ENCODE data around the gene NNT. TPM values are rescaled to one million over a fixed set of nuclear protein-coding genes. Genes with fewer than 3 reads are reported as not detected.

Gene NNT
- total and polyA plus RNA-seq, 2 of the 13 experiments (the other 11 are each of a cell fraction or from before 2014, with no cell fraction given) = 21.1 to 58.0 TPM

- H3K27me3 ChIP-seq (ENCODE audit: control insufficient read depth in 1 of 2, insufficient read depth in 2 of 2, low read length in 2 of 2) = no peaks in the 10 kb centered on the region
- no peak overlapping the region for H2AFZ ChIP-seq (ENCODE audit: low read length)
- no peak overlapping the region for H3K9ac ChIP-seq (ENCODE audit: insufficient read depth, low read depth, low read length)
- H3K4me2 ChIP-seq (ENCODE audit: low read depth, low read length) = no peak overlapping the region
- BruUV-seq (replicated peaks) = no TSS peak
- in situ Hi-C loops (cut with HindIII; ENCODE audit: extremely low pct_ligation_motif_present, low pct_unique_long_range_greater_than_20kb) (no loop called here), intact Hi-C loops (cut with micrococcal nuclease; ENCODE audit: unreplicated experiment) (no loop called here)
- no peak overlapping the region for H3K27ac ChIP-seq (ENCODE audit: extremely low read length, insufficient read depth, low read length)
- H3K79me2 ChIP-seq (ENCODE audit: insufficient read depth, low read length) = no peaks in the 10 kb centered on the region
- DNase-seq (ENCODE audit: low spot score) = no peak
- ChIA-PET CTCF (ENCODE audit: low intra/inter-chr PET ratio, low total read pairs) (no interaction called here), POLR2A (no interaction called here)
- no peaks in the 10 kb centered on the region for H3K4me1 ChIP-seq (ENCODE audit: insufficient read depth, low read length)
- TF ChIP-seq MAFK (conservative IDR thresholded peaks at IDR 0.05 in 1 of 2, IDR thresholded peaks at IDR 0.05 in 1 of 2; ENCODE audit: low read length in 2 of 2) (peak in 1 of 2 experiments; percentile 50; a peak in 1 of 4 replicates), MAFF (IDR thresholded peaks at IDR 0.05; ENCODE audit: low read depth, low read length) (peak; percentile 30; the same call in 1 of the 2 replicates), ATF7-NPFF (CRISPR knock-in tag; IDR thresholded peaks at IDR 0.05; ENCODE audit: low read depth) (no peak)
- H3K36me3 ChIP-seq (replicated peaks in 1 of 2; ENCODE audit: control insufficient read depth in 1 of 2, insufficient read depth in 2 of 2, low read length in 2 of 2) = no peaks in the 10 kb centered on the region; a peak in 2 of 5 replicates
- no peaks in the 10 kb centered on the region for H3K9me3 ChIP-seq (ENCODE audit: low read length)
- FAIRE-seq = no peak
- ATAC-seq = no peak
- H4K20me1 ChIP-seq (ENCODE audit: insufficient read depth, low read length) = no peaks in the 10 kb centered on the region
- 94% methylated on average over 8 of the region's 8 CpGs for WGBS (ENCODE audit: low lambda C conversion rate)
- H3K4me3 ChIP-seq (replicated peaks in 1 of 3; ENCODE audit: insufficient read depth in 1 of 3, low read depth in 2 of 3, low read length in 3 of 3) = no peak overlapping the region
Observed at GRCh38 chr5:43570450-43571158, 32.4 kb upstream of the NNT start.

- no peak for DNase-seq (ENCODE audit: low spot score)
- H3K4me1 ChIP-seq (ENCODE audit: insufficient read depth, low read length) = no peaks in the 10 kb centered on the region
- H3K4me2 ChIP-seq (ENCODE audit: low read depth, low read length) = no peak overlapping the region
- H3K9me3 ChIP-seq (ENCODE audit: low read length) = no peaks in the 10 kb centered on the region
- CTCF ChIA-PET (ENCODE audit: low intra/inter-chr PET ratio, low total read pairs) = no interaction called here
- WGBS (ENCODE audit: low lambda C conversion rate) = 96% methylated on average over 5 of the region's 5 CpGs
- TF ChIP-seq CEBPB (IDR thresholded peaks at IDR 0.05; ENCODE audit: borderline replicate concordance, low read depth, low read length) (peak; percentile 36; the same call in 1 of the 2 replicates), ZNF354B (CRISPR knock-in tag; IDR thresholded peaks at IDR 0.05) (no peak), PCBP2 (optimal IDR thresholded peaks at IDR 0.05; ENCODE audit: low read depth, low read length, poor library complexity, severe bottlenecking) (no peak)
- peaks cover 0 to 2% of the 10 kb centered on the region in 2 experiments; a peak in 3 of 5 replicates for H3K36me3 ChIP-seq (replicated peaks in 1 of 2; ENCODE audit: control insufficient read depth in 1 of 2, insufficient read depth in 2 of 2, low read length in 2 of 2)
- no peaks in the 10 kb centered on the region for H4K20me1 ChIP-seq (ENCODE audit: insufficient read depth, low read length)
- no peaks in the 10 kb centered on the region for H3K79me2 ChIP-seq (ENCODE audit: insufficient read depth, low read length)
- POLR2A ChIA-PET = no interaction called here
- intact Hi-C loops (cut with micrococcal nuclease; ENCODE audit: unreplicated experiment) (no loop called here), in situ Hi-C loops (cut with HindIII; ENCODE audit: extremely low pct_ligation_motif_present, low pct_unique_long_range_greater_than_20kb) (no loop called here)
- no peak overlapping the region for H2AFZ ChIP-seq (ENCODE audit: low read length)
- H3K9ac ChIP-seq (ENCODE audit: insufficient read depth, low read depth, low read length) = no peak overlapping the region
- no peak for FAIRE-seq
- H3K27ac ChIP-seq (ENCODE audit: extremely low read length, insufficient read depth, low read length) = no peak overlapping the region
- ATAC-seq = no peak
- BruUV-seq (replicated peaks) = no TSS peak
- no peaks in the 10 kb centered on the region for H3K27me3 ChIP-seq (ENCODE audit: control insufficient read depth in 1 of 2, insufficient read depth in 2 of 2, low read length in 2 of 2)
- no peak overlapping the region for H3K4me3 ChIP-seq (replicated peaks in 1 of 3; ENCODE audit: insufficient read depth in 1 of 3, low read depth in 2 of 3, low read length in 3 of 3)
Observed at GRCh38 chr5:43571237-43571636, 31.7 kb upstream of the NNT start.

All from HepG2 (cell line).